Keratinocyte (primary cell): ENCODE data around the gene GUK1. TPM values are rescaled to one million over a fixed set of nuclear protein-coding genes. Genes with fewer than 3 reads are reported as not detected.

ENCODE experiments used
- DNase-seq: peaks from one replicate; pipeline ENCODE4 v3.0.0-alpha.2; 2011; ENCODE audit warnings: low read depth, missing footprints, low spot score
- FAIRE-seq: peaks from 2 replicates; lab custom pipeline; 2011; peaks lifted over from hg19 to GRCh38; lab: Jason Lieb, UNC
- H2AFZ ChIP-seq: 2 replicates; pipeline ENCODE4 v1.6.0; 2012; ENCODE audit warnings: low read length, control low read depth, inconsistent platforms; ENCODE audit not compliant: control insufficient read depth
- H3K27ac ChIP-seq: 2 replicates; pipeline ENCODE4 v1.5.1; 2011; ENCODE audit warnings: low read length; ENCODE audit not compliant: control insufficient read depth, insufficient read depth
- H3K27me3 ChIP-seq: 3 replicates; pipeline ENCODE4 v1.6.0; 2011; ENCODE audit warnings: low read length; ENCODE audit not compliant: control insufficient read depth, insufficient read depth; ENCODE audit errors: extremely low read depth
- H3K36me3 ChIP-seq, 2 experiments: 2 replicates in 1 of 2; 3 replicates in 1 of 2; pipeline ENCODE4 v1.5.1; 2011; ENCODE audit warnings: low read length in 2 of 2, mild to moderate bottlenecking in 1 of 2; ENCODE audit not compliant: control insufficient read depth in 2 of 2, insufficient read depth in 2 of 2; ENCODE audit errors: extremely low read depth in 1 of 2
- H3K4me1 ChIP-seq: 3 replicates; pipeline ENCODE4 v1.5.1; 2011; ENCODE audit warnings: low read length; ENCODE audit not compliant: control insufficient read depth, insufficient read depth; ENCODE audit errors: extremely low read depth
- H3K4me2 ChIP-seq: 3 replicates; pipeline ENCODE4 v1.6.0; 2011; ENCODE audit warnings: low read depth, low read length; ENCODE audit not compliant: control insufficient read depth, insufficient read depth; ENCODE audit errors: extremely low read depth
- H3K4me3 ChIP-seq, 3 experiments: fragments of 200-600 bp in 1 of 3; sonication (generic) in 1 of 3; 2 replicates in 2 of 3; 3 replicates in 1 of 3; pipeline ENCODE4 v1.5.1; 2011 to 2016; ENCODE audit warnings: low read length in 3 of 3, mild to moderate bottlenecking in 3 of 3, control low read depth in 2 of 3, inconsistent platforms in 1 of 3, low read depth in 1 of 3, mixed read lengths in 1 of 3, mixed run types in 1 of 3, moderate library complexity in 1 of 3; ENCODE audit not compliant: control insufficient read depth in 2 of 3, insufficient read depth in 2 of 3; ENCODE audit errors: extremely low read depth in 1 of 3
- H3K79me2 ChIP-seq: 2 replicates; pipeline ENCODE4 v1.6.0; 2012; ENCODE audit warnings: low read length; ENCODE audit not compliant: control insufficient read depth, insufficient read depth
- H3K9ac ChIP-seq: 3 replicates; pipeline ENCODE4 v1.6.0; 2011; ENCODE audit warnings: low read length; ENCODE audit not compliant: control insufficient read depth, insufficient read depth; ENCODE audit errors: extremely low read depth
- H3K9me1 ChIP-seq: 3 replicates; pipeline ENCODE4 v1.6.0; 2011; ENCODE audit warnings: low read length; ENCODE audit not compliant: control insufficient read depth, insufficient read depth; ENCODE audit errors: extremely low read depth
- H3K9me3 ChIP-seq: 2 replicates; pipeline ENCODE4 v1.5.1; 2012; ENCODE audit warnings: low read depth, low read length; ENCODE audit not compliant: control insufficient read depth
- H4K20me1 ChIP-seq: 3 replicates; pipeline ENCODE4 v1.6.0; 2011; ENCODE audit warnings: low read length; ENCODE audit not compliant: control insufficient read depth, insufficient read depth; ENCODE audit errors: extremely low read depth
- EZH2 ChIP-seq: IDR thresholded peaks from one replicate; pipeline ENCODE4 v1.6.1; 2012; ENCODE audit warnings: inconsistent platforms, mild to moderate bottlenecking, low read length, moderate library complexity
- dilution Hi-C: fragments of 300-500 bp; cut with MboI; formaldehyde crosslinking; loops from one replicate; pipeline ENCODE4 v1.7.0; 2020; ENCODE audit warnings: low sequenced_read_pairs; ENCODE audit not compliant: extremely low pct_ligation_motif_present
- polyA minus RNA-seq, 3 experiments: library from RNA; depleted of rRNA, polyadenylated mRNA; stranded (reverse); fragments of >200 nt; gene quantifications; 1 replicate in 1 of 3; 2 replicates in 1 of 3; 3 replicates in 1 of 3; pipeline ENCODE4 v1.2.3, GENCODE V29; 2011
- polyA plus RNA-seq, 5 experiments: library from polyadenylated mRNA; depleted of rRNA in 3 of 5; stranded (reverse) in 3 of 5; stranded (forward) in 1 of 5; unstranded in 1 of 5; fragments of >200 nt; gene quantifications; 1 replicate in 1 of 5; 2 replicates in 3 of 5; 3 replicates in 1 of 5; pipeline versions ENCODE4 v1.2.1 to v1.2.3, GENCODE V29; 2011 to 2012; ENCODE audit warnings: missing spikeins in 2 of 5, low read depth in 1 of 5, low replicate concordance in 1 of 5
- TF ChIP-seq, protein P1 (sequence below), 3 experiments: IDR thresholded peaks in 1 of 3; conservative IDR thresholded peaks in 1 of 3; optimal IDR thresholded peaks in 1 of 3; 2 replicates in 2 of 3; 3 replicates in 1 of 3; pipeline versions ENCODE3 to v1.5.1; 2011; ENCODE audit warnings: low read length in 3 of 3, mild to moderate bottlenecking in 3 of 3, moderate library complexity in 2 of 3, control low read depth in 1 of 3, inconsistent platforms in 1 of 3; ENCODE audit not compliant: insufficient read depth in 2 of 3; ENCODE audit errors: extremely low read depth in 1 of 3

The GUK1 gene, protein sequence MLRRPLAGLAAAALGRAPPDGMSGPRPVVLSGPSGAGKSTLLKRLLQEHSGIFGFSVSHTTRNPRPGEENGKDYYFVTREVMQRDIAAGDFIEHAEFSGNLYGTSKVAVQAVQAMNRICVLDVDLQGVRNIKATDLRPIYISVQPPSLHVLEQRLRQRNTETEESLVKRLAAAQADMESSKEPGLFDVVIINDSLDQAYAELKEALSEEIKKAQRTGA
- polyA plus RNA-seq (412 to 877 TPM (median 450 TPM) in 3 replicates), polyA minus RNA-seq (198 to 329 TPM (median 216 TPM) in 3 replicates)
- polyA plus RNA-seq (2011; ENCODE audit: low read depth), result 259 TPM
- 279 and 743 TPM in 2 replicates for polyA plus RNA-seq (2011; cell fraction: cytosol; rRNA removed)
- polyA plus RNA-seq (2011; cell fraction: nucleus; rRNA removed), result 254 and 303 TPM in 2 replicates
- polyA plus RNA-seq (2012; ENCODE audit: low replicate concordance), result 421 and 447 TPM in 2 replicates
- 557 TPM for polyA minus RNA-seq (2011; cell fraction: cytosol; rRNA and poly(A)+ RNA removed)
- 106 and 141 TPM in 2 replicates for polyA minus RNA-seq (2011; cell fraction: nucleus; rRNA and poly(A)+ RNA removed)

GRCh38 chr1:228139931-228140723, at the start of gene GUK1:
Gene GUK1, plus strand, starts transcription at chr1:228140279. Its CDS starts 24 bp downstream, at chr1:228140303.
- Histone ChIP-seq H3K4me3 (peak within 1 kb of the TSS; percentile 84 to 96 (median 89)), H3K9ac (peak within 1 kb of the TSS; percentile 86), H3K27me3 (no peaks in the 10 kb centered on the region), H3K36me3 (peaks cover 11 to 18% of the 10 kb centered on the region in 2 experiments), H4K20me1 (peaks cover 20% of the 10 kb centered on the region), H3K79me2 (peaks cover 50% of the 10 kb centered on the region), H2AFZ (peak within 1 kb of the TSS; percentile 95), H3K9me1 (peaks cover 2% of the 10 kb centered on the region), H3K4me1 (peaks cover 35% of the 10 kb centered on the region), H3K4me2 (peak within 1 kb of the TSS; percentile 98), H3K9me3 (no peaks in the 10 kb centered on the region), H3K27ac (peak within 1 kb of the TSS; percentile 82)
- no peak for FAIRE-seq
- DNase-seq, result peak; percentile 99
- dilution Hi-C loops, result no loop called here
- TF ChIP-seq, protein P1, sequence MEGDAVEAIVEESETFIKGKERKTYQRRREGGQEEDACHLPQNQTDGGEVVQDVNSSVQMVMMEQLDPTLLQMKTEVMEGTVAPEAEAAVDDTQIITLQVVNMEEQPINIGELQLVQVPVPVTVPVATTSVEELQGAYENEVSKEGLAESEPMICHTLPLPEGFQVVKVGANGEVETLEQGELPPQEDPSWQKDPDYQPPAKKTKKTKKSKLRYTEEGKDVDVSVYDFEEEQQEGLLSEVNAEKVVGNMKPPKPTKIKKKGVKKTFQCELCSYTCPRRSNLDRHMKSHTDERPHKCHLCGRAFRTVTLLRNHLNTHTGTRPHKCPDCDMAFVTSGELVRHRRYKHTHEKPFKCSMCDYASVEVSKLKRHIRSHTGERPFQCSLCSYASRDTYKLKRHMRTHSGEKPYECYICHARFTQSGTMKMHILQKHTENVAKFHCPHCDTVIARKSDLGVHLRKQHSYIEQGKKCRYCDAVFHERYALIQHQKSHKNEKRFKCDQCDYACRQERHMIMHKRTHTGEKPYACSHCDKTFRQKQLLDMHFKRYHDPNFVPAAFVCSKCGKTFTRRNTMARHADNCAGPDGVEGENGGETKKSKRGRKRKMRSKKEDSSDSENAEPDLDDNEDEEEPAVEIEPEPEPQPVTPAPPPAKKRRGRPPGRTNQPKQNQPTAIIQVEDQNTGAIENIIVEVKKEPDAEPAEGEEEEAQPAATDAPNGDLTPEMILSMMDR (optimal IDR thresholded peaks at IDR 0.05 in 1 of 3, IDR thresholded peaks at IDR 0.05 in 1 of 3, conservative IDR thresholded peaks at IDR 0.05 in 1 of 3; ENCODE audit: extremely low read depth in 1 of 3, insufficient read depth in 2 of 3, low read length in 3 of 3), result peak in 2 of 3 experiments; percentile 11 to 35
- TF ChIP-seq EZH2, result no peak

DNA sequence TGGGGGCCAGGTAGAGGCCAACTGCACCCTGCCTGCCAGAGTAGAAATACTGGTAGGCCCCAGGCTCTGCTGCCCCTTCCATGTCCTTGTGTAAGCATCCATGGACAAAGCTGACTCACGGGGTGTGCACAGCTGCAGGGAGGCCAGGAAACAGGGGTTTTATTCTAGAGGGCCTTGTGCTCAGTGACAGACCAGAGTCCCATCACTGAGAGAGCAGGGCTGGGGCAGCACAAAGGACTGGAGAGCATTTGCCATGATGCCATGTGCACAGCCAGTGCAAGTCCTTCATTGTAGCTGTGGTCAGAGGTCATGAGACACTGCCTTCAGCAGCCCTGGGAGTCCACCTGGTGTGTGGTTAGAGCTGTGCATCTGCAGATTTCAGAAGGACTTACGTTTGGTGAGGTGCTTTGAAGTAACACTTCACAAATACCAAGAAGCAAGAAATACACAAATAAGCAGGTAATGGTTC, 49.4 kb upstream of the GUK1 start:
- H3K36me3 ChIP-seq, result peaks cover 12 to 47% of the 10 kb centered on the region in 2 experiments
- peaks cover 91% of the 10 kb centered on the region for H4K20me1 ChIP-seq
- H2AFZ ChIP-seq, result no peak overlapping the region
- H3K79me2 ChIP-seq, result peaks cover 100% of the 10 kb centered on the region
- DNase-seq (no peak), FAIRE-seq (no peak)
- H3K9me3 ChIP-seq, result peaks cover 5% of the 10 kb centered on the region
- peak overlapping the region; percentile 19 for H3K27ac ChIP-seq
- dilution Hi-C loops, result no loop called here
- no peaks in the 10 kb centered on the region for H3K27me3 ChIP-seq
- no peak overlapping the region for H3K4me3 ChIP-seq
- H3K9me1 ChIP-seq, result peaks cover 8% of the 10 kb centered on the region
- peak overlapping the region; percentile 25 for H3K4me2 ChIP-seq
- H3K9ac ChIP-seq, result peak overlapping the region; percentile 18
- no peak for TF ChIP-seq EZH2
- TF ChIP-seq, protein P1 (optimal IDR thresholded peaks at IDR 0.05 in 1 of 3, IDR thresholded peaks at IDR 0.05 in 1 of 3, conservative IDR thresholded peaks at IDR 0.05 in 1 of 3; ENCODE audit: extremely low read depth in 1 of 3, insufficient read depth in 2 of 3, low read length in 3 of 3), result no peak
- H3K4me1 ChIP-seq, result peaks cover 69% of the 10 kb centered on the region
